HCT116 (cell line): ENCODE data around the gene PCP4. TPM values are rescaled to one million over a fixed set of nuclear protein-coding genes. Genes with fewer than 3 reads are reported as not detected.

Source experiments
- ATAC-seq: fragments of 200-7000 bp; cut with Tn5 transposase; 2 replicates; pipeline ENCODE4 v1.9.1; 2020; ENCODE audit warnings: mild to moderate bottlenecking, moderate library complexity
- BruUV-seq: library from RNA; stranded (reverse); fragments of 400-500 nt; replicated peaks from 2 replicates; lab custom pipeline; 2021; lab: Mats Ljungman, UMichigan
- CTCF ChIA-PET: fragments of 300-600 bp; sonication (Branson Sonifier 250); formaldehyde crosslinking; loops from one replicate; lab custom pipeline; 2021; ENCODE audit warnings: antibody characterized with exemption; lab: Charles Lee
- POLR2A ChIA-PET: fragments of 300-600, 350-600 bp; sonication (Branson Sonifier 250); formaldehyde crosslinking; loops from one replicate; lab custom pipeline; 2021; ENCODE audit warnings: antibody characterized with exemption; lab: Charles Lee
- RAD21 ChIA-PET, 2 experiments: fragments of 300-600 bp; sonication (Branson Sonifier 250); formaldehyde crosslinking; loops; one replicate each; lab custom pipeline; 2023; ENCODE audit warnings: low total read pairs in 2 of 2; ENCODE audit not compliant: uncharacterized antibody in 2 of 2, unreplicated experiment in 2 of 2, low non-redundant PET in 1 of 2; lab: Charles Lee
- DNase-seq: peaks from one replicate; pipeline ENCODE4 v3.0.0-alpha.2; 2010; ENCODE audit warnings: low read depth, low spot score
- H2AFZ ChIP-seq: fragments of 200-600 bp; shearing (Covaris generic), sonication (generic); 2 replicates; pipeline ENCODE4 v1.6.1; 2017; ENCODE audit warnings: low read depth, mixed run types, mixed read lengths, antibody characterized with exemption, low read length; ENCODE audit not compliant: poor library complexity, severe bottlenecking
- H3K27ac ChIP-seq: 2 replicates; pipeline ENCODE4 v1.5.1; 2012; ENCODE audit warnings: low read depth, low read length
- H3K27me3 ChIP-seq: fragments of 200-600 bp; sonication (generic); 2 replicates; pipeline ENCODE4 v1.6.1; 2016; ENCODE audit warnings: mixed run types, low read length, mixed read lengths; ENCODE audit not compliant: insufficient read depth
- H3K36me3 ChIP-seq, 2 experiments: fragments of 200-500 bp in 1 of 2; fragments of 200-600 bp in 1 of 2; sonication (Bioruptor generic) in 1 of 2; sonication (generic) in 1 of 2; 2 replicates each; pipeline versions ENCODE4 v1.5.1 to v1.6.1; 2014 to 2016; ENCODE audit warnings: low read length in 2 of 2, inconsistent platforms in 1 of 2, mixed read lengths in 1 of 2, mixed run types in 1 of 2; ENCODE audit not compliant: insufficient read depth in 2 of 2, control insufficient read depth in 1 of 2
- H3K4me1 ChIP-seq, 2 experiments: fragments of 200-600 bp in 1 of 2; sonication (generic) in 1 of 2; 2 replicates each; pipeline versions ENCODE4 v1.5.1 to v1.6.1; 2012 to 2017; ENCODE audit warnings: low read length in 2 of 2, inconsistent platforms in 1 of 2, mild to moderate bottlenecking in 1 of 2, mixed read lengths in 1 of 2, mixed run types in 1 of 2, moderate library complexity in 1 of 2; ENCODE audit not compliant: insufficient read depth in 2 of 2, control insufficient read depth in 1 of 2
- H3K4me2 ChIP-seq: fragments of 200-600 bp; sonication (generic); 2 replicates; pipeline ENCODE4 v1.6.1; 2017; ENCODE audit warnings: mixed run types, low read length, mixed read lengths
- H3K4me3 ChIP-seq, 2 experiments: fragments of 200-600 bp in 1 of 2; sonication (generic) in 1 of 2; replicated peaks in 1 of 2; 2 replicates each; pipeline ENCODE4 v1.5.1; 2011 to 2016; ENCODE audit warnings: low read length in 2 of 2, control low read depth in 1 of 2, low read depth in 1 of 2, mild to moderate bottlenecking in 1 of 2, mixed read lengths in 1 of 2, mixed run types in 1 of 2
- H3K79me2 ChIP-seq: fragments of 200-600 bp; sonication (generic); 2 replicates; pipeline ENCODE4 v1.6.1; 2017; ENCODE audit warnings: mild to moderate bottlenecking, mixed run types, low read length, moderate library complexity, mixed read lengths; ENCODE audit not compliant: insufficient read depth
- H3K9ac ChIP-seq: fragments of 200-600 bp; sonication (generic); 2 replicates; pipeline ENCODE4 v1.6.1; 2016; ENCODE audit warnings: low read length, mixed read lengths
- H3K9me2 ChIP-seq: fragments of 200-600 bp; sonication (generic), shearing (Covaris generic); 2 replicates; pipeline ENCODE4 v1.6.1; 2017; ENCODE audit warnings: mixed run types, mild to moderate bottlenecking, moderate library complexity; ENCODE audit not compliant: insufficient read depth
- H3K9me3 ChIP-seq, 2 experiments: fragments of 200-500 bp in 1 of 2; fragments of 200-600 bp in 1 of 2; sonication (Bioruptor generic) in 1 of 2; sonication (generic) in 1 of 2; 2 replicates each; pipeline ENCODE4 v1.6.1; 2014 to 2017; ENCODE audit warnings: low read length in 2 of 2, mixed read lengths in 2 of 2, inconsistent platforms in 1 of 2, low read depth in 1 of 2, mild to moderate bottlenecking in 1 of 2, mixed run types in 1 of 2, moderate library complexity in 1 of 2; ENCODE audit not compliant: control insufficient read depth in 1 of 2, insufficient read depth in 1 of 2
- H4K20me1 ChIP-seq: fragments of 200-600 bp; sonication (generic), shearing (Covaris generic); 2 replicates; pipeline ENCODE4 v1.6.1; 2017; ENCODE audit warnings: mixed run types, mild to moderate bottlenecking, moderate library complexity; ENCODE audit not compliant: insufficient read depth
- CBX3 ChIP-seq: IDR thresholded peaks from 2 replicates; pipeline ENCODE4 v1.6.1; 2012; ENCODE audit warnings: low read depth
- EZH2 ChIP-seq: fragments of 200-600 bp; sonication (generic); IDR thresholded peaks from 2 replicates; pipeline ENCODE4 v1.6.1; 2017; ENCODE audit warnings: antibody characterized with exemption, mixed run types
- EZH2phosphoT487 ChIP-seq: fragments of 200-600 bp; IDR thresholded peaks from 2 replicates; pipeline ENCODE4 v1.6.1; 2018; ENCODE audit warnings: antibody characterized with exemption, borderline replicate concordance
- FOSL1 ChIP-seq: IDR thresholded peaks from 2 replicates; pipeline ENCODE4 v1.6.1; 2012; ENCODE audit warnings: low read depth
- JUND ChIP-seq: IDR thresholded peaks from 2 replicates; pipeline ENCODE4 v1.6.1; 2012
- POLR2AphosphoS5 ChIP-seq: IDR thresholded peaks from 2 replicates; pipeline ENCODE4 v1.6.1; 2011; ENCODE audit warnings: mild to moderate bottlenecking, low read depth, low read length, moderate library complexity
- SIN3A ChIP-seq: IDR thresholded peaks from 2 replicates; pipeline ENCODE4 v1.6.1; 2012; ENCODE audit warnings: low read depth
- TCF7L2 ChIP-seq: IDR thresholded peaks from 2 replicates; pipeline ENCODE4 v1.7.0; 2011; ENCODE audit warnings: borderline replicate concordance, inconsistent platforms; ENCODE audit not compliant: insufficient read depth, insufficient read length; ENCODE audit errors: extremely low read depth
- YY1 ChIP-seq: IDR thresholded peaks from 2 replicates; pipeline ENCODE4 v1.6.1; 2011; ENCODE audit warnings: low read length, low read depth, moderate library complexity, mild to moderate bottlenecking; ENCODE audit not compliant: insufficient replicate concordance; ENCODE audit errors: extremely low read depth
- ZNF274 ChIP-seq: fragments of 200-500 bp; sonication (Bioruptor generic); IDR thresholded peaks from 2 replicates; pipeline ENCODE4 v1.6.1; 2014; ENCODE audit warnings: mild to moderate bottlenecking, low read depth, low read length, inconsistent platforms
- intact Hi-C: fragments of 100-400 bp; cut with micrococcal nuclease; formaldehyde crosslinking; loops from 2 replicates; pipeline ENCODE4 v1.10.0; 2022
- total RNA-seq: library from RNA; stranded (reverse); gene quantifications from one replicate; pipeline ENCODE4 v1.2.1, GENCODE V29; 2021; ENCODE audit not compliant: unreplicated experiment
- TF ChIP-seq, protein P1 (sequence below): IDR thresholded peaks from 2 replicates; pipeline ENCODE4 v1.6.1; 2011; ENCODE audit warnings: mild to moderate bottlenecking, low read length, moderate library complexity; ENCODE audit not compliant: insufficient replicate concordance; ENCODE audit errors: extremely low read depth
- TF ChIP-seq, protein P2 (sequence below): IDR thresholded peaks from 2 replicates; pipeline ENCODE4 v1.6.1; 2012
- TF ChIP-seq, protein P3 (sequence below): IDR thresholded peaks from 2 replicates; pipeline ENCODE4 v1.6.1; 2012
- TF ChIP-seq, protein P4 (sequence below), 3 experiments: fragments of 200-600 bp in 1 of 3; sonication (generic) in 1 of 3; IDR thresholded peaks in 2 of 3; conservative IDR thresholded peaks in 1 of 3; 2 replicates each; pipeline ENCODE4 v1.5.1; 2012 to 2017; ENCODE audit warnings: low read depth in 2 of 3, low read length in 2 of 3, antibody characterized with exemption in 1 of 3, borderline replicate concordance in 1 of 3, control low read depth in 1 of 3, mild to moderate bottlenecking in 1 of 3, mixed read lengths in 1 of 3, mixed run types in 1 of 3, moderate library complexity in 1 of 3; ENCODE audit not compliant: insufficient read depth in 1 of 3

The PCP4 gene
- total RNA-seq, 1 experiment from 2014 or later: not detected

DNA sequence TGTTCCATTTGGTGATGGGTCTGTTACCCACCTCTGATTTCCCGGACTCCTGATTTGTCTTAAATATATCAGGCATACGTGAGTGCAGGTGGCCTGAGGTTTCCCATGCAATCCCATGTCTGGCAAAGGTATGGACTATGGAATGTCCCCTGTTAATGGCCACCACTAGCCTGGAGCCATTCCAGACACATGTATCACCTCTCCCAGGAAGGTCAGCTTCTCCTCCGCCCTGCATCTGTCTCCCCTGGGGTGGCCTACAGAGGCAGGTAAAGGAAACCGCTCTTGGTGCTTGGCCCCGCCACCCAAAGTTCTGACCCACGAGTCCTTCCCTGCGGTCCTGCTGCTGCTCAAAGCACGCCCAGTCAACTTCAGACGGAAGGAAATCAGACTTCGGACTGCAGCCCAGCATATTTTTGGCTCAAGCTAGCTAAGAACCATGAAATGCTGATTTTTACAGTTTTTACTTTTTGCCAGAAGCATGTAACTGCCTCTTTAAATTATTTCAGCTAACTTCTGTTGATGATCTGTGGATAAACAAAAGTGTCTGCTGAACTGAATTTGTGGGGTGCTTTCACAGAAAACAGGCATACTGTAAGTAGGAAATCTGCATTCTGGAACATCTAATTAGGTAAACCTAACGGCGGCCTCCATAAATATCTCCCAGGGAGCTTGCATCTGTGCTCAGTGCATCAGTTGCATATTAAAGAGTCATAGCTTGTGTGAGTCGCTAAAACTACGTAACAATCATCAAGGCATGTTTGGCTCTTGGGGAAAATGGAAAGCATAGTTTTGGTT, 105.9 kb downstream of the PCP4 start:
- Histone ChIP-seq H3K27me3 (no peaks in the 10 kb centered on the region), H3K4me2 (no peak overlapping the region), H3K4me3 (no peak overlapping the region), H3K9me2 (no peaks in the 10 kb centered on the region), H3K79me2 (no peaks in the 10 kb centered on the region), H3K36me3 (no peaks in the 10 kb centered on the region), H3K9ac (no peak overlapping the region), H3K27ac (no peak overlapping the region), H3K4me1 (no peaks in the 10 kb centered on the region), H3K9me3 (peaks cover 0 to 22% of the 10 kb centered on the region in 2 experiments; a peak in 2 of 4 replicates), H2AFZ (no peak overlapping the region), H4K20me1 (no peaks in the 10 kb centered on the region)
- intact Hi-C loops: no loop called here
- RAD21 ChIA-PET: no interaction called here
- POLR2A ChIA-PET: no interaction called here
- DNase-seq (no peak), ATAC-seq (no peak)
- CTCF ChIA-PET: no interaction called here
- no peak for TF ChIP-seq ZNF274
- no peak for TF ChIP-seq EZH2
- TF ChIP-seq YY1: no peak
- no peak for TF ChIP-seq POLR2AphosphoS5
- no peak for TF ChIP-seq CBX3
- TF ChIP-seq, protein P1, sequence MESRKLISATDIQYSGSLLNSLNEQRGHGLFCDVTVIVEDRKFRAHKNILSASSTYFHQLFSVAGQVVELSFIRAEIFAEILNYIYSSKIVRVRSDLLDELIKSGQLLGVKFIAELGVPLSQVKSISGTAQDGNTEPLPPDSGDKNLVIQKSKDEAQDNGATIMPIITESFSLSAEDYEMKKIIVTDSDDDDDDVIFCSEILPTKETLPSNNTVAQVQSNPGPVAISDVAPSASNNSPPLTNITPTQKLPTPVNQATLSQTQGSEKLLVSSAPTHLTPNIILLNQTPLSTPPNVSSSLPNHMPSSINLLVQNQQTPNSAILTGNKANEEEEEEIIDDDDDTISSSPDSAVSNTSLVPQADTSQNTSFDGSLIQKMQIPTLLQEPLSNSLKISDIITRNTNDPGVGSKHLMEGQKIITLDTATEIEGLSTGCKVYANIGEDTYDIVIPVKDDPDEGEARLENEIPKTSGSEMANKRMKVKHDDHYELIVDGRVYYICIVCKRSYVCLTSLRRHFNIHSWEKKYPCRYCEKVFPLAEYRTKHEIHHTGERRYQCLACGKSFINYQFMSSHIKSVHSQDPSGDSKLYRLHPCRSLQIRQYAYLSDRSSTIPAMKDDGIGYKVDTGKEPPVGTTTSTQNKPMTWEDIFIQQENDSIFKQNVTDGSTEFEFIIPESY: no peak
- TF ChIP-seq, protein P2, sequence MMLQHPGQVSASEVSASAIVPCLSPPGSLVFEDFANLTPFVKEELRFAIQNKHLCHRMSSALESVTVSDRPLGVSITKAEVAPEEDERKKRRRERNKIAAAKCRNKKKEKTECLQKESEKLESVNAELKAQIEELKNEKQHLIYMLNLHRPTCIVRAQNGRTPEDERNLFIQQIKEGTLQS: no peak
- TF ChIP-seq JUND: no peak
- TF ChIP-seq EZH2phosphoT487: no peak
- no peak for TF ChIP-seq TCF7L2
- TF ChIP-seq SIN3A: no peak
- TF ChIP-seq, protein P3, sequence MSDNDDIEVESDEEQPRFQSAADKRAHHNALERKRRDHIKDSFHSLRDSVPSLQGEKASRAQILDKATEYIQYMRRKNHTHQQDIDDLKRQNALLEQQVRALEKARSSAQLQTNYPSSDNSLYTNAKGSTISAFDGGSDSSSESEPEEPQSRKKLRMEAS: no peak
- no peak for TF ChIP-seq FOSL1
- TF ChIP-seq, protein P4, sequence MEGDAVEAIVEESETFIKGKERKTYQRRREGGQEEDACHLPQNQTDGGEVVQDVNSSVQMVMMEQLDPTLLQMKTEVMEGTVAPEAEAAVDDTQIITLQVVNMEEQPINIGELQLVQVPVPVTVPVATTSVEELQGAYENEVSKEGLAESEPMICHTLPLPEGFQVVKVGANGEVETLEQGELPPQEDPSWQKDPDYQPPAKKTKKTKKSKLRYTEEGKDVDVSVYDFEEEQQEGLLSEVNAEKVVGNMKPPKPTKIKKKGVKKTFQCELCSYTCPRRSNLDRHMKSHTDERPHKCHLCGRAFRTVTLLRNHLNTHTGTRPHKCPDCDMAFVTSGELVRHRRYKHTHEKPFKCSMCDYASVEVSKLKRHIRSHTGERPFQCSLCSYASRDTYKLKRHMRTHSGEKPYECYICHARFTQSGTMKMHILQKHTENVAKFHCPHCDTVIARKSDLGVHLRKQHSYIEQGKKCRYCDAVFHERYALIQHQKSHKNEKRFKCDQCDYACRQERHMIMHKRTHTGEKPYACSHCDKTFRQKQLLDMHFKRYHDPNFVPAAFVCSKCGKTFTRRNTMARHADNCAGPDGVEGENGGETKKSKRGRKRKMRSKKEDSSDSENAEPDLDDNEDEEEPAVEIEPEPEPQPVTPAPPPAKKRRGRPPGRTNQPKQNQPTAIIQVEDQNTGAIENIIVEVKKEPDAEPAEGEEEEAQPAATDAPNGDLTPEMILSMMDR (IDR thresholded peaks at IDR 0.05 in 2 of 3, conservative IDR thresholded peaks at IDR 0.05 in 1 of 3; ENCODE audit: borderline replicate concordance in 1 of 3, insufficient read depth in 1 of 3, low read depth in 2 of 3, low read length in 2 of 3): no peak
- BruUV-seq: no TSS peak
